HEK293 (cell line): ENCODE data around the gene ALDH2.
"Not testable (repeated sequence)": the region's sequence is repeated elsewhere in the genome, so short reads cannot be mapped to it uniquely, and the experiment has no call there.

Experiments
- CTCF ChIA-PET: fragments of 350-600 bp; formaldehyde crosslinking; extraction: SDS; loops from one replicate; lab custom pipeline; 2021; ENCODE audit warnings: antibody characterized with exemption; lab: Yijun Ruan, JAX
- POLR2A ChIA-PET: fragments of 300-600 bp; formaldehyde crosslinking; extraction: SDS; loops from one replicate; lab custom pipeline; 2020; ENCODE audit warnings: antibody characterized with exemption, inconsistent platforms; lab: Yijun Ruan, JAX
- H3K27ac ChIP-seq: fragments of 200-500 bp; sonication (Bioruptor generic); 2 replicates; pipeline ENCODE4 v1.5.1; 2014; ENCODE audit warnings: low read depth, low read length, control low read depth, inconsistent platforms; ENCODE audit errors: extremely low read depth
- H3K36me3 ChIP-seq, 2 experiments: fragments of 200-500 bp in 1 of 2; sonication (Bioruptor generic) in 1 of 2; 1 replicate in 1 of 2; 2 replicates in 1 of 2; pipeline ENCODE4 v1.5.1; 2014 to 2017; ENCODE audit warnings: inconsistent platforms in 2 of 2, low read length in 2 of 2; ENCODE audit not compliant: control insufficient read depth in 2 of 2, insufficient read depth in 1 of 2
- H3K4me1 ChIP-seq: fragments of 200-500 bp; sonication (Bioruptor generic); 2 replicates; pipeline ENCODE4 v1.5.1; 2014; ENCODE audit warnings: mild to moderate bottlenecking, low read length, inconsistent platforms; ENCODE audit not compliant: control insufficient read depth, insufficient read depth
- H3K4me3 ChIP-seq: 2 replicates; pipeline ENCODE4 v1.5.1; 2011; ENCODE audit warnings: low read depth, mild to moderate bottlenecking, control low read depth, low read length, moderate library complexity
- H3K9me3 ChIP-seq: fragments of 200-500 bp; sonication (Bioruptor generic); 2 replicates; pipeline ENCODE4 v1.5.1; 2014; ENCODE audit warnings: low read depth, low read length, inconsistent platforms; ENCODE audit not compliant: control insufficient read depth, insufficient read depth
- BCL11A ChIP-seq: fragments of 450-650 bp; formaldehyde crosslinking; IDR thresholded peaks from 2 replicates; pipeline ENCODE4 v1.5.1; 2016; ENCODE audit warnings: low read depth, missing biosample characterization, missing genetic modification characterization
- GLIS1 ChIP-seq: fragments of 450-650 bp; formaldehyde crosslinking; IDR thresholded peaks from 2 replicates; pipeline ENCODE4 v1.5.1; 2016; ENCODE audit warnings: missing biosample characterization, missing genetic modification characterization
- KLF8 ChIP-seq: fragments of 450-650 bp; formaldehyde crosslinking; IDR thresholded peaks from 2 replicates; pipeline ENCODE4 v1.5.1; 2016; ENCODE audit warnings: missing biosample characterization, missing genetic modification characterization
- OVOL3 ChIP-seq: fragments of 450-650 bp; formaldehyde crosslinking; IDR thresholded peaks from 2 replicates; pipeline ENCODE4 v1.5.1; 2016; ENCODE audit warnings: missing biosample characterization, missing genetic modification characterization
- ZEB2 ChIP-seq: fragments of 450-650 bp; formaldehyde crosslinking; IDR thresholded peaks from 2 replicates; pipeline ENCODE4 v1.5.1; 2016; ENCODE audit warnings: missing biosample characterization, missing genetic modification characterization
- ZNF221 ChIP-seq: fragments of 450-650 bp; formaldehyde crosslinking; IDR thresholded peaks from 2 replicates; pipeline ENCODE4 v1.5.1; 2017; ENCODE audit warnings: missing biosample characterization, missing genetic modification characterization, borderline replicate concordance
- ZNF24 ChIP-seq: fragments of 450-650 bp; formaldehyde crosslinking; IDR thresholded peaks from 2 replicates; pipeline ENCODE4 v1.5.1; 2016; ENCODE audit warnings: missing biosample characterization, missing genetic modification characterization
- ZNF311 ChIP-seq: fragments of 450-650 bp; formaldehyde crosslinking; IDR thresholded peaks from 2 replicates; pipeline ENCODE4 v1.5.1; 2017; ENCODE audit warnings: missing biosample characterization, missing genetic modification characterization, borderline replicate concordance
- ZNF341 ChIP-seq: fragments of 450-650 bp; formaldehyde crosslinking; IDR thresholded peaks from 2 replicates; pipeline ENCODE4; 2016; ENCODE audit warnings: low read depth, missing biosample characterization, missing genetic modification characterization
- ZNF529 ChIP-seq: fragments of 450-650 bp; formaldehyde crosslinking; IDR thresholded peaks from 2 replicates; pipeline ENCODE4 v1.5.1; 2017; ENCODE audit warnings: missing genetic modification characterization, missing biosample characterization; ENCODE audit not compliant: insufficient replicate concordance
- ZNF544 ChIP-seq: fragments of 450-650 bp; formaldehyde crosslinking; IDR thresholded peaks from 2 replicates; pipeline ENCODE4 v1.5.0; 2017; ENCODE audit warnings: missing biosample characterization, missing genetic modification characterization
- ZNF560 ChIP-seq: fragments of 450-650 bp; formaldehyde crosslinking; IDR thresholded peaks from 2 replicates; pipeline ENCODE4 v1.5.1; 2017; ENCODE audit warnings: missing biosample characterization, missing genetic modification characterization, borderline replicate concordance
- ZNF701 ChIP-seq: fragments of 450-650 bp; formaldehyde crosslinking; IDR thresholded peaks from 2 replicates; pipeline ENCODE4 v1.5.1; 2016; ENCODE audit warnings: missing biosample characterization, missing genetic modification characterization
- TF ChIP-seq, protein P1 (sequence below): fragments of 450-650 bp; formaldehyde crosslinking; IDR thresholded peaks from 2 replicates; pipeline ENCODE4 v1.5.1; 2016; ENCODE audit warnings: missing biosample characterization, missing genetic modification characterization
- TF ChIP-seq, protein P2 (sequence below): fragments of 450-650 bp; formaldehyde crosslinking; IDR thresholded peaks from 2 replicates; pipeline ENCODE4 v1.5.1; 2016; ENCODE audit warnings: missing biosample characterization, missing genetic modification characterization
- TF ChIP-seq, protein P3 (sequence below): fragments of 450-650 bp; IDR thresholded peaks from 2 replicates; pipeline ENCODE4 v1.5.1; 2018; ENCODE audit warnings: missing biosample characterization, mild to moderate bottlenecking, missing genetic modification characterization
- TF ChIP-seq, protein P4 (sequence below): fragments of 450-650 bp; formaldehyde crosslinking; IDR thresholded peaks from 2 replicates; pipeline ENCODE4 v1.5.1; 2016; ENCODE audit warnings: missing biosample characterization, missing genetic modification characterization
- TF ChIP-seq, protein P5 (sequence below): fragments of 450-650 bp; formaldehyde crosslinking; IDR thresholded peaks from 2 replicates; pipeline ENCODE4 v1.5.1; 2016; ENCODE audit warnings: missing biosample characterization, missing genetic modification characterization

Gene ALDH2

DNA sequence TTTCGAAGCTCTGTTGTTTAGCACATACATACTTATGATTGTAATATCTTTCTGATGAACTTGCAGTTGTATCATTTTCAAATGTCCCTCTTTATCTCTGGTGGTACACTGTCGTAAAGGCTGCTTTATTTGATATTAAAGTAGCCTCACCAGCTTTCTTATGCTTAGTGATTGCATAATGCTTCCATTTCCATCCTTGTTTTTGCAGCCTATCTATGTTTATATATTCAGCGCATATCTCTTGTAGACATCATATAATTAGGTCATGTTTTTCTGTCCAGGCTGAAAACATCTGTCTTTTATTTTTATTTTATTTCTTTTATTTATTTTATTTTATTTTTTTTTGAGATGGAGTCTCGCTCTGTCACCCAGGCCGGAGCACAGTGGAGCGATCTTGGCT, 46.3 kb upstream of the ALDH2 start:
- POLR2A ChIA-PET: no interaction called here
- TF ChIP-seq, protein P1, sequence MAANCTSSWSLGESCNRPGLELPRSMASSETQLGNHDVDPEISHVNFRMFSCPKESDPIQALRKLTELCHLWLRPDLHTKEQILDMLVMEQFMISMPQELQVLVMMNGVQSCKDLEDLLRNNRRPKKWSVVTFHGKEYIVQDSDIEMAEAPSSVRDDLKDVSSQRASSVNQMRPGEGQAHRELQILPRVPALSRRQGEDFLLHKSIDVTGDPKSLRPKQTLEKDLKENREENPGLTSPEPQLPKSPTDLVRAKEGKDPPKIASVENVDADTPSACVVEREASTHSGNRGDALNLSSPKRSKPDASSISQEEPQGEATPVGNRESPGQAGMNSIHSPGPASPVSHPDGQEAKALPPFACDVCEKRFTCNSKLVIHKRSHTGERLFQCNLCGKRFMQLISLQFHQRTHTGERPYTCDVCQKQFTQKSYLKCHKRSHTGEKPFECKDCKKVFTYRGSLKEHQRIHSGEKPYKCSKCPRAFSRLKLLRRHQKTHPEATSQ (tag by site-specific recombination): no peak
- TF ChIP-seq ZNF701 (tag by site-specific recombination): no peak
- no peak for TF ChIP-seq ZNF341 (tag by site-specific recombination)
- TF ChIP-seq ZNF221 (tag by site-specific recombination): no peak
- TF ChIP-seq BCL11A: no peak
- CTCF ChIA-PET: interaction anchor here (0.6 kb wide), 2 partner anchors 34 to 224 kb away, joined by 3 read pairs; no protein-coding TSS in a partner anchor

DNA sequence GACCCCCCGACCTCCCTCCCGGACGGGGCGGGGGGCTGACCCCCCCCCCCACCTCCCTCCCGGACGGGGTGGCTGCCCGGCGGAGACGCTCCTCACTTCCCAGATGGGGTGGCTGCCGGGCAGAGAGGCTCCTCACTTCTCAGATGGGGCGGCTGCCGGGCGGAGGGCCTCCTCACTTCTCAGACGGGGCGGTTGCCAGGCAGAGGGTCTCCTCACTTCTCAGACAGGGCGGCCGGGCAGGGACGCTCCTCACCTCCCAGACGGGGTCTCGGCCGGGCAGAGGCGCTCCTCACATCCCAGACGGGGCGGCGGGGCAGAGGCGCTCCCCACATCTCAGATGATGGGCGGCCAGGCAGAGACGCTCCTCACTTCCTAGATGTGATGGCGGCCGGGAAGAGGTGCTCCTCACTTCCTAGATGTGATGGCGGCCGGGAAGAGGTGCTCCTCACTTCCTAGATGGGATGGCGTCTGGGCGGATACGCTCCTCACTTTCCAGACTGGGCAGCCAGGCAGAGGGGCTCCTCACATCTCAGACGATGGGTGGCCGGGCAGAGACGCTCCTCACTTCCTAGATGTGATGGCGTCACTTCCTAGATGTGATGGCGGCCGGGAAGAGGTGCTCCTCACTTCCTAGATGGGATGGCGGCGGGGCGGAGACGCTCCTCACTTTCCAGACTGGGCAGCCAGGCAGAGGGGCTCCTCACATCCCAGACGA, 42.9 kb upstream of the ALDH2 start:
- peaks cover 12% of the 10 kb centered on the region in 2 experiments; a peak in 2 of 3 replicates for H3K36me3 ChIP-seq
- H3K4me3 ChIP-seq, POLR2A ChIA-PET, H3K4me1 ChIP-seq, H3K9me3 ChIP-seq, CTCF ChIA-PET, H3K27ac ChIP-seq: not testable (repeated sequence)

More for the DNA sequence above, 46.3 kb upstream of the ALDH2 start:
- Histone ChIP-seq H3K36me3 (peaks cover 23 to 33% of the 10 kb centered on the region in 2 experiments; a peak in 2 of 3 replicates), H3K4me1 (no peaks in the 10 kb centered on the region), H3K4me3 (no peak overlapping the region), H3K27ac (no peak overlapping the region), H3K9me3 (no peaks in the 10 kb centered on the region)

DNA sequence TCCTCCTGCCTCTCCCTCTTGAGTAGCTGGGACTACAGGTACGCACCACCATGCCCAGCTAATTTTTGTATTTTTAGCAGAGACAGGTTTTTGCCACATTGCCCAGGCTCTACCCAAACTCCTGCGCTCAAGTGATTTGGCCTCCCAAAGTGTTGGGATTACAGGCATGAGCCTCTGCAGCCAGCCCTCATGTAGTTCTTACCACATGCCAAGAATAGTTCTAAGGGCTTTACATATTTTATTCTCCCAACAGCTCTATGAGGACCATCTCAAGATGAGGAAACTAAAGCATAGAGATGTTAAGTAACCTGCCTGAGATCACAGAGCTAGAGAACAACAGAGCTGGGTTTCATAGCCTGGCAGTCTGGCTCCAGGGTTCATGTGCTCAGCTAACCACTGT, 37.9 kb upstream of the ALDH2 start:
- Histone ChIP-seq H3K4me3 (no peak overlapping the region), H3K36me3 (peaks cover 0 to 15% of the 10 kb centered on the region in 2 experiments; a peak in 2 of 3 replicates)
- POLR2A ChIA-PET: no interaction called here
- TF ChIP-seq, protein P2, sequence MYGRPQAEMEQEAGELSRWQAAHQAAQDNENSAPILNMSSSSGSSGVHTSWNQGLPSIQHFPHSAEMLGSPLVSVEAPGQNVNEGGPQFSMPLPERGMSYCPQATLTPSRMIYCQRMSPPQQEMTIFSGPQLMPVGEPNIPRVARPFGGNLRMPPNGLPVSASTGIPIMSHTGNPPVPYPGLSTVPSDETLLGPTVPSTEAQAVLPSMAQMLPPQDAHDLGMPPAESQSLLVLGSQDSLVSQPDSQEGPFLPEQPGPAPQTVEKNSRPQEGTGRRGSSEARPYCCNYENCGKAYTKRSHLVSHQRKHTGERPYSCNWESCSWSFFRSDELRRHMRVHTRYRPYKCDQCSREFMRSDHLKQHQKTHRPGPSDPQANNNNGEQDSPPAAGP (tag by site-specific recombination): no peak
- TF ChIP-seq KLF8 (tag by site-specific recombination) (no peak), ZNF529 (tag by site-specific recombination) (no peak), ZNF311 (no peak), GLIS1 (peak; percentile 75), ZNF544 (tag by site-specific recombination) (no peak)
- TF ChIP-seq, protein P3, sequence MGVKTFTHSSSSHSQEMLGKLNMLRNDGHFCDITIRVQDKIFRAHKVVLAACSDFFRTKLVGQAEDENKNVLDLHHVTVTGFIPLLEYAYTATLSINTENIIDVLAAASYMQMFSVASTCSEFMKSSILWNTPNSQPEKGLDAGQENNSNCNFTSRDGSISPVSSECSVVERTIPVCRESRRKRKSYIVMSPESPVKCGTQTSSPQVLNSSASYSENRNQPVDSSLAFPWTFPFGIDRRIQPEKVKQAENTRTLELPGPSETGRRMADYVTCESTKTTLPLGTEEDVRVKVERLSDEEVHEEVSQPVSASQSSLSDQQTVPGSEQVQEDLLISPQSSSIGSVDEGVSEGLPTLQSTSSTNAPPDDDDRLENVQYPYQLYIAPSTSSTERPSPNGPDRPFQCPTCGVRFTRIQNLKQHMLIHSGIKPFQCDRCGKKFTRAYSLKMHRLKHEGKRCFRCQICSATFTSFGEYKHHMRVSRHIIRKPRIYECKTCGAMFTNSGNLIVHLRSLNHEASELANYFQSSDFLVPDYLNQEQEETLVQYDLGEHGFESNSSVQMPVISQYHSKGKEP: no peak
- TF ChIP-seq, all 188 proteins: peak for 1
- Histone ChIP-seq H3K27ac (no peak overlapping the region), H3K4me1 (no peaks in the 10 kb centered on the region; the same call in 1 of the 2 replicates), H3K9me3 (no peaks in the 10 kb centered on the region)
- CTCF ChIA-PET: interaction anchor here (1.8 kb wide), 1 partner anchor 84 kb away, joined by 7 read pairs; no protein-coding TSS in a partner anchor

DNA sequence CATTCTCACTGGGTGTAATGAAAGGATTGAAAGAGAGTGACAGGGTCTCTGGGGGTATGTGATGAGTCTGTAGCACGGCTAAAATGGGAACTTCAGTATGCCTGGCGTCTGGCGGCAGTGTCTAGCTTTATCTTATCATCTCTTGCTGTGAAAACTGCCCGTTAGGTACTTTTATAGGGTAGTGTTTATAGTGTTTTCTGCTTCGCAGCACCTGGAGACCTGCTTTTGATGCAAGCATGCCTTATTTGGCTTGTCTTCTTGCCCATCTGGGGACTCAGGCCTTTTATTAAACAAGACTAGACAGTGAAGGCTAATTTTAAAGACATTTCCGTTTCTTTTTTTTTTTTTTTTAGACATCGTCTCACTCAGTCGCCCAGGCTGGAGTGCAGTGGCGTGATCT, 36.3 kb upstream of the ALDH2 start:
- ChIA-PET POLR2A (interaction anchor here (0.7 kb wide), 1 partner anchor 10 kb away, joined by 13 read pairs; no protein-coding TSS in a partner anchor), CTCF (interaction anchor here (0.8 kb wide), 1 partner anchor 13 kb away, joined by 3 read pairs; no protein-coding TSS in a partner anchor)
- no peaks in the 10 kb centered on the region; the same call in 1 of the 2 replicates for H3K4me1 ChIP-seq
- H3K4me3 ChIP-seq: no peak overlapping the region
- no peaks in the 10 kb centered on the region for H3K9me3 ChIP-seq
- no peak overlapping the region for H3K27ac ChIP-seq
- H3K36me3 ChIP-seq: peaks cover 0 to 17% of the 10 kb centered on the region in 2 experiments; a peak in 2 of 3 replicates
- TF ChIP-seq ZNF24 (tag by site-specific recombination) (no peak), ZNF560 (no peak), GLIS1 (no peak), ZEB2 (tag by site-specific recombination) (no peak), OVOL3 (tag by site-specific recombination) (peak; percentile 73; the same call in 1 of the 2 replicates)
- TF ChIP-seq, protein P4, sequence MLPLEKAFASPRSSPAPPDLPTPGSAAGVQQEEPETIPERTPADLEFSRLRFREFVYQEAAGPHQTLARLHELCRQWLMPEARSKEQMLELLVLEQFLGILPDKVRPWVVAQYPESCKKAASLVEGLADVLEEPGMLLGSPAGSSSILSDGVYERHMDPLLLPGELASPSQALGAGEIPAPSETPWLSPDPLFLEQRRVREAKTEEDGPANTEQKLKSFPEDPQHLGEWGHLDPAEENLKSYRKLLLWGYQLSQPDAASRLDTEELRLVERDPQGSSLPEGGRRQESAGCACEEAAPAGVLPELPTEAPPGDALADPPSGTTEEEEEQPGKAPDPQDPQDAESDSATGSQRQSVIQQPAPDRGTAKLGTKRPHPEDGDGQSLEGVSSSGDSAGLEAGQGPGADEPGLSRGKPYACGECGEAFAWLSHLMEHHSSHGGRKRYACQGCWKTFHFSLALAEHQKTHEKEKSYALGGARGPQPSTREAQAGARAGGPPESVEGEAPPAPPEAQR (tag by site-specific recombination): no peak
- TF ChIP-seq, protein P5, sequence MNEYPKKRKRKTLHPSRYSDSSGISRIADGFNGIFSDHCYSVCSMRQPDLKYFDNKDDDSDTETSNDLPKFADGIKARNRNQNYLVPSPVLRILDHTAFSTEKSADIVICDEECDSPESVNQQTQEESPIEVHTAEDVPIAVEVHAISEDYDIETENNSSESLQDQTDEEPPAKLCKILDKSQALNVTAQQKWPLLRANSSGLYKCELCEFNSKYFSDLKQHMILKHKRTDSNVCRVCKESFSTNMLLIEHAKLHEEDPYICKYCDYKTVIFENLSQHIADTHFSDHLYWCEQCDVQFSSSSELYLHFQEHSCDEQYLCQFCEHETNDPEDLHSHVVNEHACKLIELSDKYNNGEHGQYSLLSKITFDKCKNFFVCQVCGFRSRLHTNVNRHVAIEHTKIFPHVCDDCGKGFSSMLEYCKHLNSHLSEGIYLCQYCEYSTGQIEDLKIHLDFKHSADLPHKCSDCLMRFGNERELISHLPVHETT (tag by site-specific recombination): no peak
